ENCODE data around the gene NSF.
"Not testable (repeated sequence)": the region's sequence is repeated elsewhere in the genome, so short reads cannot be mapped to it uniquely, and the experiment has no call there.

The NSF gene

GRCh38 chr17:46590157-46591146 lies at the start of gene NSF:
TSS of gene NSF (plus strand) at chr17:46590669. CDS start at chr17:46590776, 107 bp downstream.
- DNase-seq = not testable (repeated sequence)

- not testable (repeated sequence) for DNase-seq
These were observed 41.9 kb upstream of the NSF start for GRCh38 chr17:46548607-46549006.

GRCh38 chr17:46559155-46559554 lies 31.3 kb upstream of the NSF start:
- DNase-seq = not testable (repeated sequence)

GRCh38 chr17:46560048-46560447 lies 30.4 kb upstream of the NSF start:
- DNase-seq = not testable (repeated sequence)

- DNase-seq = not testable (repeated sequence)
These were observed 24.2 kb upstream of the NSF start for GRCh38 chr17:46566284-46566683.

- not testable (repeated sequence) for DNase-seq
These were observed 23.5 kb upstream of the NSF start for GRCh38 chr17:46566980-46567379.

- not testable (repeated sequence) for DNase-seq
These were observed 18.7 kb upstream of the NSF start for GRCh38 chr17:46571796-46572195.

- not testable (repeated sequence) for DNase-seq
These were observed 11.1 kb upstream of the NSF start, which contains the start of gene ARL17A for GRCh38 chr17:46579083-46580075. TSS of gene ARL17A (minus strand) at chr17:46579691. CDS start at chr17:46576322, 3,369 bp downstream.

- DNase-seq = not testable (repeated sequence)
These were observed 10.4 kb upstream of the NSF start for GRCh38 chr17:46580082-46580481.

- not testable (repeated sequence) for DNase-seq
These were observed 5.0 kb upstream of the NSF start for GRCh38 chr17:46585444-46585843.

GRCh38 chr17:46591332-46591731 lies 863 bp downstream of the NSF start:
- not testable (repeated sequence) for DNase-seq

GRCh38 chr17:46598344-46598931 lies 8.0 kb downstream of the NSF start:
- not testable (repeated sequence) for DNase-seq

GRCh38 chr17:46600767-46601166 lies 10.3 kb downstream of the NSF start:
- DNase-seq = not testable (repeated sequence)

- not testable (repeated sequence) for DNase-seq
These were observed 12.7 kb downstream of the NSF start for GRCh38 chr17:46603125-46603524.

GRCh38 chr17:46611304-46611703 lies 20.8 kb downstream of the NSF start:
- DNase-seq = not testable (repeated sequence)

- not testable (repeated sequence) for DNase-seq
These were observed 23.4 kb downstream of the NSF start for GRCh38 chr17:46613876-46614275.

- DNase-seq = not testable (repeated sequence)
These were observed 26.7 kb downstream of the NSF start for GRCh38 chr17:46617121-46617520.

GRCh38 chr17:46618975-46619374 lies 28.5 kb downstream of the NSF start:
- DNase-seq = not testable (repeated sequence)

- DNase-seq = not testable (repeated sequence)
These were observed 33.3 kb downstream of the NSF start for GRCh38 chr17:46623790-46624189.

- not testable (repeated sequence) for DNase-seq
These were observed 34.3 kb downstream of the NSF start for GRCh38 chr17:46624726-46625125.

- not testable (repeated sequence) for DNase-seq
These were observed 37.0 kb downstream of the NSF start for GRCh38 chr17:46627452-46627851.

GRCh38 chr17:46628753-46629436 lies 38.4 kb downstream of the NSF start:
- DNase-seq = not testable (repeated sequence)

Measured in NCI-H1694 (cell line).